ENCODE results near the gene CERS1. TPM values are rescaled to one million over a fixed set of nuclear protein-coding genes. Genes with fewer than 3 reads are reported as not detected.

The CERS1 gene
- total RNA-seq, 4 donors from 2014 or later, result 0.42 to 3.2 (median 1.1) TPM

DNA sequence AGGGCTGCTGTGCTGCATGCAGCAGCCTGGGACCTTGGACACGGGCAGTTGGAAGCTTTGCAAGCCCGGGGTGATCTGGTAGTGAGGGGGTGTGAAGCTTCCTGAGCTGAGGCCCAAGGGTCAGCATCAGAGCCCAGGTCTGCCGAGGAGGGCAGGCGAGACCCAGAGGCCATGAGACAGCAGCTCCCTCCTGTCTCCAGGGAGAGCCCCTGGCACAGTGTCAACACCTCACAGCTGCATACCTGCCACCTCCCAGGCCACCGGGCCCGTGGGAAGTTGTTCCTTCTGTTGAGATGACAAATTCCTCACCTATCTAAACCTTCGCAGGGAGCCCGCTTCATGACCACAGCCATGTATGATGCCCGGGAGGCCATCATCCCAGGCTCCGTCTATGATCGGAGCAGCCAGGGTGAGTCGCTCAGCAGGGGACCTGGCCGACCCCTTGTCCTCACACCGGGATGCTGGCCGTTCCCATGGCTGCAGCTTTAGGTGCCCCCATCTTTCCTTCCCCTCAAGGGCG is 32.1 kb downstream of the CERS1 start:
- intact Hi-C loops (cut with DNase I), result no loop called here
- DNase-seq (ENCODE audit: extremely low spot score), result no peak

DNA sequence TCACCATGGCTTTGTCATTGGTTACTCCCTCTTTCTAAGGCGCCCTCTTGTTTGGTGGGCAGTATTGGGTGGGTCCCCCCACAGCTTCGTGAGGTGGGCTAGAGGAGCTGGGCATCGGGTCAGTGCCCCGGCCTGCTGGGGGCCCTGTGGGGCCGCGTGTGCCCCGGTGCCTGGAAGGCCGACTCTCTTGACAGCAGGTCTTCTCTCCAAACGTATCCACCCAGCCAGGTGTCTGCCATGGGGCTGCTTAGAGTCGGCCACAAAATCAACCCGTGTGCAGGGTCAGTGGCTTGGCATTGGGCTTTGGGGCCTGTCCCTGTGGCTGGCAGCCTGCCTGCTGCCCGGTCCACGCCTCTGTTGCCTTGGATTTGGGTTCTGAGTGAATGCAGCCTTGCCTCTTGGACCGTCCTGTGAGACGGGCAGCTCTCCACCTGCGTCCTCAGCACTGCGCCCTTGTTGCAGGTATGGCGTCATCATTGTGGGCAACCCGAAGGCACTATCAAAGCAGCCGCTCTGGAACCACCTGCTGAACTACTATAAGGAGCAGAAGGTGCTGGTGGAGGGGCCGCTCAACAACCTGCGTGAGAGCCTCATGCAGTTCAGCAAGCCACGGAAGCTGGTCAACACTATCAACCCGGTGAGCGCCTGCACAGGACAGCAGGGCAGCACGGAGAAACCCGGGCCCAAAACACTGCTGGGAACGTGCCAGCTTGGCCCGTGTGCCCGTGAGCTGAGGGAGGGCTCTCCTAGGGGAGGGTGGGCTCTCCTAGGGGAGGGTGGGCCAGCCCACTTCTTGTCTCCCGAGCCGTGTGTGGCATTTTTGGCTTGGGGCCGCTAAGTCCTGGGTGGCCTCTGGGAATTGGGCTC is 32.7 kb downstream of the CERS1 start:
- H3K9me3 ChIP-seq, result no peaks in the 10 kb centered on the region
- no peak overlapping the region for H3K27ac ChIP-seq (replicated peaks in 1 of 4)
- intact Hi-C loops (cut with DNase I), result no loop called here
- TF ChIP-seq EP300 (IDR thresholded peaks at IDR 0.05) (no peak), POLR2A (IDR thresholded peaks at IDR 0.05; ENCODE audit: low read depth) (no peak), POLR2AphosphoS5 (IDR thresholded peaks at IDR 0.05) (no peak)
- TF ChIP-seq, protein P1, sequence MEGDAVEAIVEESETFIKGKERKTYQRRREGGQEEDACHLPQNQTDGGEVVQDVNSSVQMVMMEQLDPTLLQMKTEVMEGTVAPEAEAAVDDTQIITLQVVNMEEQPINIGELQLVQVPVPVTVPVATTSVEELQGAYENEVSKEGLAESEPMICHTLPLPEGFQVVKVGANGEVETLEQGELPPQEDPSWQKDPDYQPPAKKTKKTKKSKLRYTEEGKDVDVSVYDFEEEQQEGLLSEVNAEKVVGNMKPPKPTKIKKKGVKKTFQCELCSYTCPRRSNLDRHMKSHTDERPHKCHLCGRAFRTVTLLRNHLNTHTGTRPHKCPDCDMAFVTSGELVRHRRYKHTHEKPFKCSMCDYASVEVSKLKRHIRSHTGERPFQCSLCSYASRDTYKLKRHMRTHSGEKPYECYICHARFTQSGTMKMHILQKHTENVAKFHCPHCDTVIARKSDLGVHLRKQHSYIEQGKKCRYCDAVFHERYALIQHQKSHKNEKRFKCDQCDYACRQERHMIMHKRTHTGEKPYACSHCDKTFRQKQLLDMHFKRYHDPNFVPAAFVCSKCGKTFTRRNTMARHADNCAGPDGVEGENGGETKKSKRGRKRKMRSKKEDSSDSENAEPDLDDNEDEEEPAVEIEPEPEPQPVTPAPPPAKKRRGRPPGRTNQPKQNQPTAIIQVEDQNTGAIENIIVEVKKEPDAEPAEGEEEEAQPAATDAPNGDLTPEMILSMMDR (IDR thresholded peaks at IDR 0.05), result no peak
- H3K4me3 ChIP-seq, result no peak overlapping the region
- H3K27me3 ChIP-seq, result peaks cover 0 to 2% (median 0%) of the 10 kb centered on the region in 4 donors
- H3K36me3 ChIP-seq, result peaks cover 86 to 100% (median 99%) of the 10 kb centered on the region in 4 donors
- H3K4me1 ChIP-seq, result peaks cover 18 to 30% (median 26%) of the 10 kb centered on the region in 4 donors
- 86% methylated on average over 18 of the region's 33 CpGs for WGBS
- DNase-seq (ENCODE audit: extremely low spot score), result no peak

More for the DNA sequence above, 32.1 kb downstream of the CERS1 start:
- WGBS, result 78% methylated on average over 10 of the region's 16 CpGs
- no peak for TF ChIP-seq EP300 (IDR thresholded peaks at IDR 0.05)
- TF ChIP-seq POLR2A (IDR thresholded peaks at IDR 0.05; ENCODE audit: low read depth), result no peak
- TF ChIP-seq POLR2AphosphoS5 (IDR thresholded peaks at IDR 0.05), result no peak
- TF ChIP-seq, protein P1 (IDR thresholded peaks at IDR 0.05), result no peak
- Histone ChIP-seq H3K4me3 (no peak overlapping the region), H3K36me3 (peaks cover 79 to 98% (median 96%) of the 10 kb centered on the region in 4 donors), H3K4me1 (peaks cover 18 to 33% (median 30%) of the 10 kb centered on the region in 4 donors), H3K27ac (replicated peaks in 1 of 4) (no peak overlapping the region), H3K9me3 (no peaks in the 10 kb centered on the region), H3K27me3 (peaks cover 0 to 8% (median 0%) of the 10 kb centered on the region in 4 donors)

DNA sequence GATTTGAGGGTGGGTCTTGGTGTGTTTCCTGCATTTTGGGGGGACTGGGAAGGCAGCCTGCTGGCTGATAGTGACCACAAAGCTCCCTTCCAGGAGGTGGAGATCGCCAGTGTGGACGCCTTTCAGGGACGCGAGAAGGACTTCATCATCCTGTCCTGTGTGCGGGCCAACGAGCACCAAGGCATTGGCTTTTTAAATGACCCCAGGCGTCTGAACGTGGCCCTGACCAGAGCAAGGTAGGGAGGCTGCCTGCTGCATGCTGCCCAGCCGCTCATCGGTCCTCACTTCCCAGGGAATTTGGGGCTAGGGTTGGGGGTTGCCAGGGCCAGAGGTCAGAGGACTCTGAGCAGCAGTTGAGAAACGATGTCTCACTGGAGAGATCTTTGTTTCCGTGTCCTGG is 34.0 kb downstream of the CERS1 start:
- intact Hi-C loops (cut with DNase I), result no loop called here
- no peak overlapping the region for H3K27ac ChIP-seq (replicated peaks in 1 of 4)
- DNase-seq (ENCODE audit: extremely low spot score), result no peak
- WGBS, result 86% methylated on average over 11 of the region's 12 CpGs
- H3K27me3 ChIP-seq, result no peaks in the 10 kb centered on the region
- no peak for TF ChIP-seq EP300 (IDR thresholded peaks at IDR 0.05)
- TF ChIP-seq POLR2AphosphoS5 (IDR thresholded peaks at IDR 0.05), result no peak
- TF ChIP-seq, protein P1 (IDR thresholded peaks at IDR 0.05), result no peak
- no peak for TF ChIP-seq POLR2A (IDR thresholded peaks at IDR 0.05; ENCODE audit: low read depth)
- no peaks in the 10 kb centered on the region for H3K9me3 ChIP-seq
- peaks cover 89 to 100% (median 99%) of the 10 kb centered on the region in 4 donors for H3K36me3 ChIP-seq
- H3K4me3 ChIP-seq, result no peak overlapping the region
- peaks cover 18 to 28% (median 22%) of the 10 kb centered on the region in 4 donors for H3K4me1 ChIP-seq

DNA sequence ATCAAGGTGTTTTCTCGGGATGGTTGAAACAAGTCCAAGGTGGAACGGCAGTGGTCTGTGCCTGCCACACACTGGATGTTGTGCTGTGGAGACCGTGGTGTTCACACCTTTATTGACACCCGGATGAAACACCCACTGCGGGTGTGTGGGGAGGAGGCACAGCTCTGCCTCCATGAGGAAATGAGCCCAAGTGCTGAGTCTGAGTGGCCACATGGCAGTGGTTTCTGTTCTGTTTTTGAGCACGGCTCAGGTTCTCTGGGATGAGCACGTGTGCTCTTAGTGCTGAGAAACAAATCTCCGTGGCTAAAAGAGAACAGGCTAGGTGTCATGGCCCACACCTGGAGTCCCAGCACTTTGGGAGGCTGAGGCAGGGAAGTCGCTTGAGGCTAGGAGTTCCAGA is 34.7 kb downstream of the CERS1 start:
- H3K4me3 ChIP-seq, result no peak overlapping the region
- no peaks in the 10 kb centered on the region for H3K9me3 ChIP-seq
- TF ChIP-seq, protein P1 (IDR thresholded peaks at IDR 0.05), result no peak
- no peak for TF ChIP-seq POLR2AphosphoS5 (IDR thresholded peaks at IDR 0.05)
- TF ChIP-seq EP300 (IDR thresholded peaks at IDR 0.05), result no peak
- TF ChIP-seq POLR2A (IDR thresholded peaks at IDR 0.05; ENCODE audit: low read depth), result no peak
- no peak for DNase-seq (ENCODE audit: extremely low spot score)
- 86% methylated on average over 8 of the region's 9 CpGs for WGBS
- no peak overlapping the region for H3K27ac ChIP-seq (replicated peaks in 1 of 4)
- peaks cover 12 to 22% (median 15%) of the 10 kb centered on the region in 4 donors for H3K4me1 ChIP-seq
- intact Hi-C loops (cut with DNase I), result no loop called here
- H3K36me3 ChIP-seq, result peaks cover 95 to 100% (median 100%) of the 10 kb centered on the region in 4 donors
- H3K27me3 ChIP-seq, result no peaks in the 10 kb centered on the region

Data from esophagus muscularis mucosa (tissue), 4 donors.